Measurements from ENCODE around the gene DGKG. TPM values are rescaled to one million over a fixed set of nuclear protein-coding genes. Genes with fewer than 3 reads are reported as not detected.

Gene DGKG
- polyA plus RNA-seq, 2 of the 4 experiments (the other 2 are of a cell fraction) = 11.5 to 13.3 TPM

DNA sequence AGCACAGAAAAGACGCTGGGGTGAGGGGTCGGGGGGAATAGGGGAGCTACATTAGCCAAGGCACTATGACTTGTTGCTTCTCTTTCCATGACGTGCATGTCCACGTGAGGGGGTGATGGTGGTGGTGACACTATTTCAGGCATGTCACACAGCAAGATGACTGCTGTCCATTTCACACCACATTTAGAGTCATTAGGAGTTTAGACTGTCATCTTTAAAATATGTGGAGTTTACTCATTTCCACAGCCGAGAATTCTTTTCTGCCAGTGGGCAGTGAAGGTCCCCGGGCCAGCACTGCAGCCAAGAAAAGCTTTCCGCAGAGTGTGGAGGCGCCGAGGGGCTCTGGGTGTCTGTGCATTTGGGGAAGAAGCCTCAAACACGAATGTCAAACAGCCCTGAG is 954 bp upstream of the DGKG start:
- no peaks in the 10 kb centered on the region for H3K9me3 ChIP-seq
- peak overlapping the region; percentile 76; the same call in 2 of the 3 replicates for H3K4me2 ChIP-seq
- no peak overlapping the region; the same call in 2 of the 3 replicates for H3K4me3 ChIP-seq
- FAIRE-seq = no peak
- DNase-seq (ENCODE audit: low read depth in 1 of 2, low spot score in 1 of 2) = no peak
- H3K27ac ChIP-seq = no peak overlapping the region
- 0 out of 3 replicates have a peak, but pooled peaks cover 5% of the 10 kb centered on the region for H3K4me1 ChIP-seq
- 42% methylated on average over 8 of the region's 10 CpGs for WGBS (ENCODE audit: missing lambda C conversion rate)
- ATAC-seq = no peak
- ChIA-PET POLR2A (no interaction called here), CTCF (no interaction called here)
- TF ChIP-seq POLR2AphosphoS2 (conservative IDR thresholded peaks at IDR 0.05; ENCODE audit: low read length) (no peak), RFX5 (IDR thresholded peaks at IDR 0.05) (no peak), TP53 (CRISPR knock-in tag; IDR thresholded peaks at IDR 0.05) (no peak), CTCF (IDR thresholded peaks at IDR 0.05) (no peak), RNF2 (IDR thresholded peaks at IDR 0.05; ENCODE audit: borderline replicate concordance, low read depth) (no peak), EHF (CRISPR knock-in tag; IDR thresholded peaks at IDR 0.05) (no peak), FOXS1 (CRISPR knock-in tag; IDR thresholded peaks at IDR 0.05) (no peak), HOXB5 (CRISPR knock-in tag; IDR thresholded peaks at IDR 0.05) (no peak), RAD21 (conservative IDR thresholded peaks at IDR 0.05 in 1 of 2, IDR thresholded peaks at IDR 0.05 in 1 of 2) (no peak), HDAC2 (IDR thresholded peaks at IDR 0.05) (no peak), ZNF302 (CRISPR knock-in tag; IDR thresholded peaks at IDR 0.05) (no peak), HEYL (CRISPR knock-in tag; IDR thresholded peaks at IDR 0.05) (no peak), CHD2 (IDR thresholded peaks at IDR 0.05; ENCODE audit: low read length, partially characterized antibody) (no peak), POLR2A (IDR thresholded peaks at IDR 0.05; ENCODE audit: low read length) (no peak), JUN (IDR thresholded peaks at IDR 0.05) (no peak)
- TF ChIP-seq, protein P1, sequence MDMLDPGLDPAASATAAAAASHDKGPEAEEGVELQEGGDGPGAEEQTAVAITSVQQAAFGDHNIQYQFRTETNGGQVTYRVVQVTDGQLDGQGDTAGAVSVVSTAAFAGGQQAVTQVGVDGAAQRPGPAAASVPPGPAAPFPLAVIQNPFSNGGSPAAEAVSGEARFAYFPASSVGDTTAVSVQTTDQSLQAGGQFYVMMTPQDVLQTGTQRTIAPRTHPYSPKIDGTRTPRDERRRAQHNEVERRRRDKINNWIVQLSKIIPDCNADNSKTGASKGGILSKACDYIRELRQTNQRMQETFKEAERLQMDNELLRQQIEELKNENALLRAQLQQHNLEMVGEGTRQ (IDR thresholded peaks at IDR 0.05) = no peak
- TF ChIP-seq, protein P2, sequence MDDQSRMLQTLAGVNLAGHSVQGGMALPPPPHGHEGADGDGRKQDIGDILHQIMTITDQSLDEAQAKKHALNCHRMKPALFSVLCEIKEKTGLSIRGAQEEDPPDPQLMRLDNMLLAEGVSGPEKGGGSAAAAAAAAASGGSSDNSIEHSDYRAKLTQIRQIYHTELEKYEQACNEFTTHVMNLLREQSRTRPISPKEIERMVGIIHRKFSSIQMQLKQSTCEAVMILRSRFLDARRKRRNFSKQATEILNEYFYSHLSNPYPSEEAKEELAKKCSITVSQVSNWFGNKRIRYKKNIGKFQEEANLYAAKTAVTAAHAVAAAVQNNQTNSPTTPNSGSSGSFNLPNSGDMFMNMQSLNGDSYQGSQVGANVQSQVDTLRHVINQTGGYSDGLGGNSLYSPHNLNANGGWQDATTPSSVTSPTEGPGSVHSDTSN (IDR thresholded peaks at IDR 0.05) = no peak
- TF ChIP-seq, protein P3, sequence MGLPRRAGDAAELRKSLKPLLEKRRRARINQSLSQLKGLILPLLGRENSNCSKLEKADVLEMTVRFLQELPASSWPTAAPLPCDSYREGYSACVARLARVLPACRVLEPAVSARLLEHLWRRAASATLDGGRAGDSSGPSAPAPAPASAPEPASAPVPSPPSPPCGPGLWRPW (IDR thresholded peaks at IDR 0.05) = no peak

DNA sequence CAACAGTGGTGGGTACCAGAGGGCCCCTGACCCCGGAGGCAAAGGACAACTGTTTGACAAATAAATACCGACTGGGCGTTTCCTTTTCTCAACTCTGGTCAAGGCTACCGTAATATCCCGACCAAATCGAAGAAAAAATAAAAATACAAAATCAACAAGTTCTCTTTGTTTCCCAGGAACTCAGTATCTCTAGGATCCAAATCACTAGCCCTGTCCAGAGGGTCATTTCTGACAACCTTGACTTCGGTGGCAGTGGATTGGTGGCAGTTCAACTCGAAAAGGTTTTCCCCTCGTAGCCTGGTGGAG is 456 bp upstream of the DGKG start:
- Histone ChIP-seq H3K4me3 (peak overlapping the region; percentile 48), H3K4me2 (peak overlapping the region; percentile 76), H3K4me1 (0 out of 3 replicates have a peak, but pooled peaks cover 5% of the 10 kb centered on the region), H3K27ac (no peak overlapping the region), H3K9me3 (no peaks in the 10 kb centered on the region)
- POLR2A ChIA-PET = no interaction called here
- FAIRE-seq (no peak), DNase-seq (ENCODE audit: low read depth in 1 of 2, low spot score in 1 of 2) (no peak), ATAC-seq (no peak)
- 1% methylated on average over 9 of the region's 9 CpGs for WGBS (ENCODE audit: missing lambda C conversion rate)
- CTCF ChIA-PET = no interaction called here
- TF ChIP-seq CEBPB (IDR thresholded peaks at IDR 0.05) = no peak
- no peak for TF ChIP-seq RCOR1 (IDR thresholded peaks at IDR 0.05; ENCODE audit: low read depth, low read length)
- no peak for TF ChIP-seq MAZ (IDR thresholded peaks at IDR 0.05; ENCODE audit: borderline replicate concordance, low read depth, low read length)
- TF ChIP-seq ZNF302 (CRISPR knock-in tag; IDR thresholded peaks at IDR 0.05) = no peak
- TF ChIP-seq, protein P2 (IDR thresholded peaks at IDR 0.05) = no peak
- no peak for TF ChIP-seq FOSB (CRISPR knock-in tag; IDR thresholded peaks at IDR 0.05)
- no peak for TF ChIP-seq EHF (CRISPR knock-in tag; IDR thresholded peaks at IDR 0.05)

Data from A549 (cell line).